IPS-15b (cell line): ENCODE results near the gene GADD45G.

ENCODE experiments used
- H3K27me3 ChIP-seq: one replicate; pipeline ENCODE4 v1.6.1; 2013; ENCODE audit warnings: low read length; ENCODE audit not compliant: control insufficient read depth, insufficient read depth
- H3K36me3 ChIP-seq: one replicate; pipeline ENCODE4 v1.6.1; 2013; ENCODE audit warnings: low read length; ENCODE audit not compliant: control insufficient read depth, insufficient read depth
- H3K4me1 ChIP-seq: one replicate; pipeline ENCODE4 v1.6.1; 2013; ENCODE audit warnings: mild to moderate bottlenecking, low read length; ENCODE audit not compliant: control insufficient read depth, insufficient read depth
- H3K4me3 ChIP-seq: one replicate; pipeline ENCODE4 v1.5.1; 2013; ENCODE audit warnings: low read depth, low read length
- H3K9ac ChIP-seq: one replicate; pipeline ENCODE4 v1.6.1; 2013; ENCODE audit warnings: low read depth, mild to moderate bottlenecking, low read length
- H3K9me3 ChIP-seq: one replicate; pipeline ENCODE4 v1.6.1; 2013; ENCODE audit warnings: mild to moderate bottlenecking, low read length; ENCODE audit not compliant: control insufficient read depth, insufficient read depth

The GADD45G gene

GRCh38 chr9:89613912-89614892 lies 9.4 kb downstream of the GADD45G start:
- Histone ChIP-seq H3K9me3 (no peaks in the 10 kb centered on the region), H3K36me3 (no peaks in the 10 kb centered on the region), H3K4me1 (peaks cover under 1% of the 10 kb centered on the region), H3K4me3 (no peak overlapping the region), H3K27me3 (peaks cover 2% of the 10 kb centered on the region), H3K9ac (no peak overlapping the region)

GRCh38 chr9:89615661-89616060 lies 10.8 kb downstream of the GADD45G start:
- Histone ChIP-seq H3K27me3 (peaks cover 2% of the 10 kb centered on the region), H3K4me1 (peaks cover 2% of the 10 kb centered on the region), H3K9ac (no peak overlapping the region), H3K36me3 (no peaks in the 10 kb centered on the region), H3K4me3 (no peak overlapping the region), H3K9me3 (no peaks in the 10 kb centered on the region)

GRCh38 chr9:89616411-89616810 lies 11.6 kb downstream of the GADD45G start:
- Histone ChIP-seq H3K4me3 (no peak overlapping the region), H3K9ac (no peak overlapping the region), H3K9me3 (no peaks in the 10 kb centered on the region), H3K27me3 (no peaks in the 10 kb centered on the region), H3K4me1 (peaks cover 2% of the 10 kb centered on the region), H3K36me3 (no peaks in the 10 kb centered on the region)

- no peak overlapping the region for H3K4me3 ChIP-seq
- peaks cover 2% of the 10 kb centered on the region for H3K4me1 ChIP-seq
- H3K9ac ChIP-seq, result no peak overlapping the region
- no peaks in the 10 kb centered on the region for H3K36me3 ChIP-seq
- no peaks in the 10 kb centered on the region for H3K27me3 ChIP-seq
- no peaks in the 10 kb centered on the region for H3K9me3 ChIP-seq
Measured at GRCh38 chr9:89617978-89618377, 13.2 kb downstream of the GADD45G start.

GRCh38 chr9:89619019-89619418 lies 14.2 kb downstream of the GADD45G start:
- no peaks in the 10 kb centered on the region for H3K27me3 ChIP-seq
- no peaks in the 10 kb centered on the region for H3K36me3 ChIP-seq
- peaks cover 2% of the 10 kb centered on the region for H3K4me1 ChIP-seq
- no peak overlapping the region for H3K9ac ChIP-seq
- H3K9me3 ChIP-seq, result no peaks in the 10 kb centered on the region
- no peak overlapping the region for H3K4me3 ChIP-seq

DNA sequence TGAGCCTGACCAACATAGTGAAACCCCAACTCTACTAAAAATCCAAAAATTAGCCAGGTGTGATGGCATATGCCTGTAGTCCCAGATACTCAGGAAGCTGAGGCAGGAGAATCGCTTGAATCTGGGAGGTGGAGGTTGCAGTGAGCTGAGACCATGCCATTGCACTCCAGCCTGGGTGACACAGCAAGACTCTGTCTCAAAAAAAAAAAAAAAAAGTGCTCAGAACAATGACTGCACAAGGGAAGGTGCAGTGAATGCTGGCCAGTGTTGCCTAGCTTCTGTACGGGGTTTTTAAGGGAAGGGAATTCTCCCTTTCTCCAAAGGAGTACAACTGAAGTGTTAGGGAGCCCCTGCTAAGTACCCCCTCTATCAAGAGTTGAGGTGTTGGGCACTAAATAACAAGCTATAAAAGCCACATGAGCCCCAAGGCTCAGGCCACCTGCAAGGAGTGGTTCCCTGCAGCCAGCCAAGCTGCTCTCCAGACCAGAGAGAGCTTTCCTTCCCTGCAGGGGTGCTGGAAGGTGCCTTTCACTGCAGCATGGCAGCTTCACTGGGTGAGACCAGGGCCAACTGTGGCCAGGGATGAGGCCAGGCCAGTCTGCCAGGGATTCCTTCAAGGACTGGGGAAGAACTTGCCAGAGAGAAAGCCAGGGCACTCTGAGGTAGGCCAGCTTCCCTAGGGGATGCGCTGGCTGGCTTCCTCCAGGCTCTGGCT lies 14.8 kb downstream of the GADD45G start:
- Histone ChIP-seq H3K4me1 (peaks cover 2% of the 10 kb centered on the region), H3K4me3 (no peak overlapping the region), H3K9ac (no peak overlapping the region), H3K27me3 (no peaks in the 10 kb centered on the region), H3K36me3 (no peaks in the 10 kb centered on the region), H3K9me3 (no peaks in the 10 kb centered on the region)

DNA sequence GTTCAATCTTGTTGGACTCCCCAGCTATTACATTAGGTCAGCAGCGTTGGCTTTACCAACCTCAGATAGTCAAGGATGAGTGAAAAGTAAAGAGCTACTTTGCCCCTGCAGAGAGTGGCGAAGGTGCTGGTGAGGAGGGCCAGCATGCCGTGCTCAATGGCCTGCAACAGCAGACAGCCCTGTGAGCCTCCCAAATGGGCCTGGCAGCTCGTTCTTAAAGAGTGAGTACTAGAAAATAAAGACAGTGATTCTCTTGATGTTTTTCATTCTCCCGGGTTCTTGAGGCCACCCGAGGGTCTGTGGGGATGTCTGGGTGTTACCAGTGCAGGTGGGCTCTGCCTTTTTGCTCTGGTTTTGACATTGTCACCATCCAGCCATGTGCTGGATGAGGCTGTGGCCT lies 16.2 kb downstream of the GADD45G start:
- Histone ChIP-seq H3K4me1 (peaks cover 2% of the 10 kb centered on the region), H3K9me3 (no peaks in the 10 kb centered on the region), H3K27me3 (no peaks in the 10 kb centered on the region), H3K36me3 (no peaks in the 10 kb centered on the region), H3K9ac (no peak overlapping the region), H3K4me3 (no peak overlapping the region)

DNA sequence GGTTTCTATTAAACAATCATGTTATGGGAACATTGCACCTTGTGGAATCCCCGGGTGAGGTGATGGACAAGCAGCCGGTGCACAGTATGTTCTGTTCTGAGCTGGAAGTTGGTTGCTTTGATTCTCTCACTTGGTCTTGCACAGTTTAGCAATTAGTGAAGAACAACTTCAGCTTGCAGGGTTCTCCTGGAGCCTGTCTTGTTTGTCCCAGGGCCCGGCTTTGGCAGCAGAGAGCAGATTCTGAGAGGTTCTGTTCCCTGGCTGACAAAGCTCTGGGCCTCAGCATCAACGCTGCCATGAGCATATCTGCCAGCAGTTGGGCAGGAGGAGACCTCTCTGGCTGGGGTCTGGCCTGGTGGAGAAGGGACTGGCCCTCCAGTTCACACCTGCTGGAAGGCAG lies 16.9 kb downstream of the GADD45G start:
- no peaks in the 10 kb centered on the region for H3K36me3 ChIP-seq
- peaks cover 2% of the 10 kb centered on the region for H3K4me1 ChIP-seq
- no peak overlapping the region for H3K9ac ChIP-seq
- no peak overlapping the region for H3K4me3 ChIP-seq
- H3K27me3 ChIP-seq, result no peaks in the 10 kb centered on the region
- no peaks in the 10 kb centered on the region for H3K9me3 ChIP-seq

GRCh38 chr9:89622933-89623861 lies 18.4 kb downstream of the GADD45G start:
- no peaks in the 10 kb centered on the region for H3K9me3 ChIP-seq
- no peaks in the 10 kb centered on the region for H3K27me3 ChIP-seq

GRCh38 chr9:89623925-89624420 lies 19.2 kb downstream of the GADD45G start:
- Histone ChIP-seq H3K9ac (no peak overlapping the region), H3K4me3 (no peak overlapping the region), H3K4me1 (peaks cover 2% of the 10 kb centered on the region), H3K9me3 (no peaks in the 10 kb centered on the region), H3K27me3 (no peaks in the 10 kb centered on the region), H3K36me3 (no peaks in the 10 kb centered on the region)

More at GRCh38 chr9:89622933-89623861, 18.4 kb downstream of the GADD45G start:
- Histone ChIP-seq H3K4me1 (peaks cover 2% of the 10 kb centered on the region), H3K4me3 (no peak overlapping the region), H3K36me3 (no peaks in the 10 kb centered on the region), H3K9ac (no peak overlapping the region)
